Endothelial cell of umbilical vein (primary cell): ENCODE measurements around the gene RUNX2. TPM values are rescaled to one million over a fixed set of nuclear protein-coding genes. Genes with fewer than 3 reads are reported as not detected.

ENCODE experiments used
- BruUV-seq: library from RNA; stranded (reverse); fragments of 400-500 nt; replicated peaks from 2 replicates; lab custom pipeline; 2021; lab: Mats Ljungman, UMichigan
- CTCF ChIA-PET: fragments of 300-600, 350-600 bp; sonication (Branson Sonifier 250); formaldehyde crosslinking; loops from one replicate; lab custom pipeline; 2021; ENCODE audit warnings: antibody characterized with exemption, inconsistent platforms; lab: Charles Lee
- POLR2A ChIA-PET: fragments of 300-600, 350-600 bp; sonication (Branson Sonifier 250); formaldehyde crosslinking; loops from one replicate; lab custom pipeline; 2021; ENCODE audit warnings: antibody characterized with exemption, inconsistent platforms; lab: Charles Lee
- DNase-seq: peaks from one replicate; pipeline ENCODE4 v3.0.0-alpha.2; 2011; ENCODE audit warnings: low read depth, low spot score
- FAIRE-seq: peaks from 2 replicates; lab custom pipeline; 2011; peaks lifted over from hg19 to GRCh38; lab: Jason Lieb, UNC
- H2AFZ ChIP-seq: 2 replicates; pipeline ENCODE4 v1.6.0; 2012; ENCODE audit warnings: low read depth, low read length, control low read depth, inconsistent platforms
- H3K27ac ChIP-seq: 2 replicates; pipeline ENCODE4 v1.5.1; 2011; ENCODE audit warnings: low read depth, mild to moderate bottlenecking, control low read depth, low read length, moderate library complexity; ENCODE audit not compliant: insufficient read depth
- H3K27me3 ChIP-seq, 2 experiments: 2 replicates each; pipeline versions ENCODE4 v1.6.0 to v1.6.1; 2011; ENCODE audit warnings: low read length in 2 of 2, mixed read lengths in 1 of 2; ENCODE audit not compliant: control insufficient read depth in 2 of 2, insufficient read depth in 2 of 2
- H3K36me3 ChIP-seq, 2 experiments: 2 replicates in 1 of 2; 3 replicates in 1 of 2; pipeline ENCODE4 v1.5.1; 2011; ENCODE audit warnings: low read length in 2 of 2, mild to moderate bottlenecking in 1 of 2, moderate library complexity in 1 of 2; ENCODE audit not compliant: control insufficient read depth in 2 of 2, insufficient read depth in 2 of 2; ENCODE audit errors: extremely low read depth in 1 of 2
- H3K4me1 ChIP-seq: 3 replicates; pipeline ENCODE4 v1.5.1; 2011; ENCODE audit warnings: mild to moderate bottlenecking, low read length; ENCODE audit not compliant: control insufficient read depth, insufficient read depth; ENCODE audit errors: extremely low read depth
- H3K4me2 ChIP-seq: 2 replicates; pipeline ENCODE4 v1.6.1; 2011; ENCODE audit warnings: low read length, control low read depth, mixed read lengths; ENCODE audit not compliant: insufficient read depth
- H3K4me3 ChIP-seq, 3 experiments: fragments of 200-600 bp in 1 of 3; sonication (generic), shearing (Covaris generic) in 1 of 3; replicated peaks in 1 of 3; 2 replicates each; pipeline ENCODE4 v1.5.1; 2011 to 2016; ENCODE audit warnings: control low read depth in 3 of 3, low read length in 3 of 3, mild to moderate bottlenecking in 2 of 3, inconsistent platforms in 1 of 3, low read depth in 1 of 3, moderate library complexity in 1 of 3; ENCODE audit not compliant: insufficient read depth in 1 of 3
- H3K79me2 ChIP-seq: 2 replicates; pipeline ENCODE4 v1.6.0; 2012; ENCODE audit warnings: low read length, inconsistent platforms; ENCODE audit not compliant: control insufficient read depth, insufficient read depth
- H3K9ac ChIP-seq: replicated peaks from 2 replicates; pipeline ENCODE3; 2011; ENCODE audit warnings: low read length, control low read depth; ENCODE audit not compliant: insufficient read depth; ENCODE audit errors: extremely low read depth
- H3K9me1 ChIP-seq: replicated peaks from 3 replicates; pipeline ENCODE4 v1.6.0; 2011; ENCODE audit warnings: mild to moderate bottlenecking, low read length; ENCODE audit not compliant: control insufficient read depth, insufficient read depth; ENCODE audit errors: extremely low read depth
- H3K9me3 ChIP-seq: replicated peaks from 2 replicates; pipeline ENCODE4 v1.5.1; 2012; ENCODE audit warnings: low read length, inconsistent platforms; ENCODE audit not compliant: control insufficient read depth, insufficient read depth
- H4K20me1 ChIP-seq: replicated peaks from 2 replicates; pipeline ENCODE3; 2011; ENCODE audit warnings: mild to moderate bottlenecking, low read length; ENCODE audit not compliant: control insufficient read depth, insufficient read depth; ENCODE audit errors: extremely low read depth
- CTCF ChIP-seq, 2 donors: IDR thresholded peaks; 1 replicate in 1 of 2; 2 replicates in 1 of 2; pipeline ENCODE4 v1.5.1; 2011; ENCODE audit warnings: low read length in 2 of 2, mild to moderate bottlenecking in 2 of 2, moderate library complexity in 2 of 2, control low read depth in 1 of 2, inconsistent platforms in 1 of 2, low read depth in 1 of 2; ENCODE audit not compliant: insufficient read depth in 1 of 2; ENCODE audit errors: extremely low read depth in 1 of 2
- EZH2 ChIP-seq: IDR thresholded peaks from 2 replicates; pipeline ENCODE4 v1.6.1; 2012; ENCODE audit warnings: borderline replicate concordance, low read depth, mild to moderate bottlenecking, moderate library complexity, low read length, inconsistent platforms; ENCODE audit not compliant: severe bottlenecking
- GATA2 ChIP-seq: IDR thresholded peaks from 2 replicates; pipeline ENCODE4 v1.7.0; 2011; ENCODE audit warnings: low read depth, mild to moderate bottlenecking, moderate library complexity, mixed read lengths, low read length; ENCODE audit not compliant: insufficient read length, insufficient read depth
- MYC ChIP-seq: IDR thresholded peaks from one replicate; pipeline ENCODE4 v1.6.1; 2011; ENCODE audit warnings: mild to moderate bottlenecking, low read depth, low read length
- POLR2AphosphoS5 ChIP-seq: IDR thresholded peaks from 2 replicates; pipeline ENCODE4 v1.6.1; 2012; ENCODE audit warnings: low read depth, mild to moderate bottlenecking, control low read depth, low read length, moderate library complexity; ENCODE audit not compliant: insufficient read depth
- dilution Hi-C: fragments of 300-500 bp; cut with MboI; formaldehyde crosslinking; loops from one replicate; pipeline ENCODE4 v1.15.0; 2019; ENCODE audit warnings: low sequenced_read_pairs; ENCODE audit not compliant: extremely low pct_ligation_motif_present
- intact Hi-C: fragments of 100-400 bp; cut with micrococcal nuclease; formaldehyde crosslinking; loops from one replicate; pipeline ENCODE4 v1.10.0; 2022
- polyA plus RNA-seq, 4 experiments: library from polyadenylated mRNA; depleted of rRNA in 3 of 4; stranded (reverse) in 3 of 4; unstranded in 1 of 4; fragments of >200 nt; gene quantifications; 2 replicates each; pipeline versions ENCODE4 v1.2.1 to v1.2.3, GENCODE V29; 2011 to 2012; ENCODE audit warnings: missing spikeins in 1 of 4
- total RNA-seq: library from RNA; stranded (reverse); gene quantifications from 2 replicates; pipeline ENCODE4 v1.2.3, GENCODE V29; 2021

The RUNX2 gene
- total and polyA plus RNA-seq, 2 donors (not counting 3 experiments of a cell fraction or from before 2014, with no cell fraction given): 0.06 TPM; not detected in 1

- no peak for FAIRE-seq
- intact Hi-C loops (no loop called here), dilution Hi-C loops (no loop called here)
- no peaks in the 10 kb centered on the region for H3K9me1 ChIP-seq
- no peaks in the 10 kb centered on the region for H3K36me3 ChIP-seq
- no peak overlapping the region for H3K4me3 ChIP-seq
- H3K27ac ChIP-seq: no peak overlapping the region
- no peaks in the 10 kb centered on the region for H3K27me3 ChIP-seq
- H3K79me2 ChIP-seq: no peaks in the 10 kb centered on the region
- H4K20me1 ChIP-seq: no peaks in the 10 kb centered on the region
- H3K4me1 ChIP-seq: peaks cover 35% of the 10 kb centered on the region
- POLR2A ChIA-PET: no interaction called here
- H3K9ac ChIP-seq: no peak overlapping the region
- H3K4me2 ChIP-seq: no peak overlapping the region
- DNase-seq: no peak
- H2AFZ ChIP-seq: no peak overlapping the region
- BruUV-seq: no TSS peak
- no peaks in the 10 kb centered on the region for H3K9me3 ChIP-seq
- CTCF ChIA-PET: interaction anchor here (0.6 kb wide), 1 partner anchor 336 kb away, joined by 3 read pairs; no protein-coding TSS in a partner anchor
- TF ChIP-seq CTCF (IDR thresholded peaks at IDR 0.05; ENCODE audit: extremely low read depth in 1 of 2, insufficient read depth in 1 of 2, low read depth in 1 of 2, low read length in 2 of 2) (no peak), POLR2AphosphoS5 (no peak), MYC (no peak), EZH2 (no peak)
These were observed 114.6 kb downstream of the RUNX2 start for GRCh38 chr6:45442716-45443115.

GRCh38 chr6:45445364-45445748 is 117.2 kb downstream of the RUNX2 start:
- FAIRE-seq: no peak
- no TSS peak for BruUV-seq
- Histone ChIP-seq H3K9me1 (no peaks in the 10 kb centered on the region), H3K27ac (peak overlapping the region; percentile 68), H4K20me1 (no peaks in the 10 kb centered on the region), H3K36me3 (no peaks in the 10 kb centered on the region), H3K27me3 (no peaks in the 10 kb centered on the region), H3K9ac (peak overlapping the region; percentile 45), H3K79me2 (no peaks in the 10 kb centered on the region), H3K4me1 (peaks cover 33% of the 10 kb centered on the region), H3K4me2 (peak overlapping the region; percentile 71), H3K4me3 (peak overlapping the region in 1 of 3 experiments; percentile 5), H3K9me3 (no peaks in the 10 kb centered on the region), H2AFZ (no peak overlapping the region)
- ChIA-PET POLR2A (no interaction called here), CTCF (interaction anchor here (0.9 to 1.1 kb wide), 7 partner anchors 8 to 269 kb away, joined by 3 to 9 read pairs (median 6); no protein-coding TSS in a partner anchor)
- no peak for TF ChIP-seq GATA2
- intact Hi-C loops (loop anchor here (1.0 kb wide), 2 partner anchors 33 to 67 kb away; no protein-coding TSS in a partner anchor), dilution Hi-C loops (no loop called here)
- DNase-seq: no peak
